GM12872 (cell line): ENCODE results near the gene TMC5.

Source experiments
- CTCF ChIP-seq: IDR thresholded peaks from 3 replicates; pipeline ENCODE4 v1.5.1; 2011; ENCODE audit warnings: low read depth, mild to moderate bottlenecking, low read length, moderate library complexity; ENCODE audit not compliant: insufficient read depth

TMC5 gene

GRCh38 chr16:19393226-19394111 is 24.2 kb upstream of the TMC5 start:
- no peak for TF ChIP-seq CTCF

- TF ChIP-seq CTCF = no peak
Measured at GRCh38 chr16:19396555-19397011, 21.1 kb upstream of the TMC5 start.

- TF ChIP-seq CTCF = peak; percentile 22; the same call in 1 of the 3 replicates
Measured at GRCh38 chr16:19400711-19401110, 17.0 kb upstream of the TMC5 start.

- TF ChIP-seq CTCF = no peak
Measured at GRCh38 chr16:19406891-19407491, 10.7 kb upstream of the TMC5 start.

GRCh38 chr16:19410435-19411171 is 7.1 kb upstream of the TMC5 start:
- no peak for TF ChIP-seq CTCF

- TF ChIP-seq CTCF = no peak
Measured at GRCh38 chr16:19411298-19411697, 6.4 kb upstream of the TMC5 start.

- no peak for TF ChIP-seq CTCF
Measured at GRCh38 chr16:19415461-19415860, 2.2 kb upstream of the TMC5 start.
